Head of caudate nucleus (tissue), 42 donors: ENCODE measurements around the gene HGF.
A peak's percentile ranks its signal among the peaks of the same experiment; 100 is the strongest.
"Not testable (repeated sequence)": the region's sequence is repeated elsewhere in the genome, so short reads cannot be mapped to it uniquely, and the experiment has no call there.

ENCODE experiments used
- DNase-seq, 42 donors: peaks; one replicate each; pipeline versions ENCODE4 v3.0.0 to v3.0.0-alpha.2; 2020 to 2021; ENCODE audit warnings: mixed read lengths in 7 of 42
- intact Hi-C: fragments of 100-400 bp; cut with DNase I; formaldehyde crosslinking; loops from one replicate; pipeline ENCODE4 v1.15.0; 2022

HGF gene

GRCh38 chr7:81736091-81736490 is 33.8 kb downstream of the HGF start:
- intact Hi-C loops = no loop called here
- DNase-seq = no peak

GRCh38 chr7:81725812-81726127 is 44.1 kb downstream of the HGF start:
- no peak for DNase-seq
- intact Hi-C loops = no loop called here

DNA sequence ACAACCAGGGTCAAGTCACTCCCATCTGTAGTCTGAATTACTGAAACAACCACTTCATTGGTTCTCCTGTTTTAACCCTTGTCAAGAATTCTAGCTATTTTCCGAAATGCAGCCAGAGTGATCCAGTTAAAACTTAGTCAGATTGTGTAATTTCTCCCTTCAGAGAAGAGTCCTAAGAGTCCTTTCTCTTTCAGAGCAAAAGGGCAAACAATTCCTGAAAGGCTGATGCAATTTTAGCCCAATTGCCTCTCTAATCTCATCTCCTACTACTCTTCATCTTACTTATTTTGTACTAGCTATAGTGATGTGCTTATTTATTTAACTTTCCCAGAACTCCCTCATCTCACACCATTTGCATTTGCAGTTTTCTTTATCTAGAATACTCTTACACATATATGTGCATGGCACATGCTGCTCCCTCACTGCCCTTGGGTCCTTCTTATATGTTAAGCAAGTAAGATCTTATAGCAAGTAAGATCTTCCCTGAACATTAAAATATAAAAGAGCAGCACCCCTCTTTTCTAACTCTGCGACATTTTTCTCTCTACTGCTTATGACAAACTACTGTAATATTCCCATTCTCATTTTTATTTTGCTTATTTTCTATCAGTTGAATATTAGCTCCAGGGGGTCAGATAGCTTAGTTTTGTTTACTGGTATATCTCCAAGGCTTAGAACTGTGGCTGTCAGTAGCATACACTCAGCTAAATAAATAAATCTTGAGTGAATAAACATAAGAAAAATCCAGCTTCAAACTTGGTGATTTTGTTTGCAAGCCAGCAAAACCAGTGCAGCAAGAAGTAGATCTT is 44.6 kb downstream of the HGF start:
- intact Hi-C loops = no loop called here
- no peak for DNase-seq

DNA sequence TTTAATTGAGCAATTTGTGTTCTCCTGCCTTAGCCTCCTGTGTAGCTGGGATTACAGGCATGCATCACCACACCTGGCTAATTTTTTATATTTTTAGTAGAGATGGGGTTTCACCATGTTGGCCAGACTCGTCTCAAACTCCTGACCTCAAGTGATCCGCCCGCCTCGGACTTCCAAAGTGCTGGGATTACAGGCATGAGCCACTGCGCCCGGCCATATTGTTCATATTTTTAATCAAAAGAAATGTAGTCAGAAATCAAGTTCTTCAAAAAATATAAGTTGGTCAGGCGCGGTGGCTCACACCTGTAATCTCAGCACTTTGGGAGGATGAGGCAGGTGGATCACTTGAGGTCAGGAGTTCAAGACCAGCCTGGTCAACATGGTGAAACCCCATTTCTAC is 47.6 kb downstream of the HGF start:
- intact Hi-C loops = not testable (repeated sequence)

DNA sequence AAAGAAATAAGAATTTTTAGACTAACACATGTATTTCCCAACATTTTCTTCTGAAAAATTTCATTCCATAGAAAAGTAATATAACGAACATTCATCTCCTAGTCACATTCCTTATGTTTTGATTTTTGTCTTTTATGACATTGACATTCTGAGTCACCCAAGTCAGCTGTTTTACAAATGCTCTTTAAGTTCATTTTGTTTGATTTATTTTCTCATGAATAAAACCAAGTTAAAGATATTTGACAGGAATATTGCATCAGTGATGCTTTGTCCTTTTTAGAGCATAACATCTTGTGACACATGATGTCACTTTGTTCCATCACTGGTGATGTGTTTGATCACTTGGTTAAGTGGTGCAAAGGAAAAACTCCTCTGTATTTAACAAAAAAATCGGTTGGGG is 48.4 kb downstream of the HGF start:
- intact Hi-C loops = no loop called here
- peak in 1 of 42 donors; percentile 6 for DNase-seq

More for the DNA sequence above, 47.6 kb downstream of the HGF start:
- DNase-seq = not testable (repeated sequence)

DNA sequence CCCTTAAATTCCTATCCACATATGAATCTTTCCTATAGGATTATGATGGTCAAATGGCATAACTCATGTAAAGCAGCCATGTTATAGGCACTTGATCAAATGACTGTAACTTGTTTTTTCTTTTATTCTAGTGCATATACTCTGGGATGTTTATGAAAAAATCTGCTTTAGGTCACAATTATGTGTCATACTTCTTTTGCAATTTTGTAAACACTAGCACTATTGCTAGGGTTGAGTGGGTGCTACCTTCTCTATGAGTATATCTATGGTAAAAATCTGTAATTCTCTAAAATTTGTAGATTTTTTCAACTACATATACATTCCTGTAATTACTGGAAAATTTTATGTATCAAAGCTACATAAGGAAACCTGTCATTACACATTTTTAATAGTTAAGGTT is 50.0 kb downstream of the HGF start:
- no peak for DNase-seq
- intact Hi-C loops = no loop called here

DNA sequence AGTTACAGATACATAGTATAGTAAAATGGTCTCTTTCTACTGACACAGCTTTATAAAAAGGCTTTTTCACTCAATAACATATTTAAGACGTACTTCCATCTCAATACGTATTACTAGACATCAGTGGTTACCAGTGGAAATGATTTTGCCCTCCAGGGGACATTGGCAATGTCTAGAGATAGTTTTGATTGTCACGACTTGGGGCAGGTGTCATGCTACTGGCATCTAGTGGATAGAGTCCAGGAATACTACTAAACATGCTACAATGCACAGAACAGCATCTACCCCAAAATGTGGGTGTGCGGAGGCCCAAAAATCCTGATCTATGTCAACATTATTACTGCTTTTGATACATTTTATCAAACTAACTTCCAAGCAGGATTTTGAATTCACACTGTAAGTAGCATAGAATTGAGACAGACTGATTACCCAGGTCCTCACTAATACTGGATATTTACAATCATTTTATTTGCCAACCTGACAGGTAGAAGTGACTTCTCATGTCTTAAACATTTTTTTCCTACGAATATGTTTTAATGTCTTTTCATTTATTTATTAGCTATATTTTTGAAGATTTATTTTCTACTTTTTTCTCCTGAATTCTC is 53.8 kb downstream of the HGF start:
- DNase-seq = no peak
- intact Hi-C loops = no loop called here

DNA sequence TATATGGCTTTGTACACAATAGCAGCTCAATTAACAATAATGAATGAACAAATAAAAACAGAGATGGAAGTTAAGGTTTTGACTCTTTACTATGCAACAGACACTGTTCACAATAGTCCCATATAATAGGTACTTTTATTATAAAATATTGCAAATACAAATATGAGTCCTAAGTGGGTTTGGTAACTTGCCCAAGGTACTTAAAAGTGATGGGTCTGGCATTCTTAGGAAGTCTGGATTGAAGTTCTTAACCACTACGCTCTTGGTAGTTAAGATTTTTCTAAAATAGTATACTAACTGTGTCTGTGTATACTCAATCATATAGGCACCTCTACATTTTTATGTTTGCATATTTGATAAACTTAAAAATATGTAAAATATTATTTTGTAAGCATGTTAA is 55.5 kb downstream of the HGF start:
- intact Hi-C loops = no loop called here
- DNase-seq = no peak

DNA sequence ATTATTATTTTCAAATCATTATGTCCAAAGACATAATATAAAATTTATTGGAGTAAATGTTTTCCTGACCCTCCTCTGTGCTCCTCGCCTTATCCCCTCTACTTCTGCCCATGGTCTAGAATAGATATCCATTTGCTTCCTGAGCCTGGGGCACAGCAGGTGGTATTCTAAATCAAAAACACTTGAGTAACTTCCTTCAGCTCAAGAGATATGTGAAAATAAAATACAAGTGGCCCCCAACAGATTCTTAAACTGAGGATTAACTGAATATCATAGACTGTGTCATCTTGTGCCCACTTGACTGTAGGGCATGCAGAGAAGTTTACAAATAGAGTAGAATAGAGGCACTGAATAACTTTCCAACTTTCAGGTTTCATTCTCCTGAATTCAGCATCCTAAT is 59.1 kb downstream of the HGF start:
- no peak for DNase-seq
- intact Hi-C loops = no loop called here

GRCh38 chr7:81709836-81710235 is 60.0 kb downstream of the HGF start:
- intact Hi-C loops = no loop called here
- DNase-seq = no peak

DNA sequence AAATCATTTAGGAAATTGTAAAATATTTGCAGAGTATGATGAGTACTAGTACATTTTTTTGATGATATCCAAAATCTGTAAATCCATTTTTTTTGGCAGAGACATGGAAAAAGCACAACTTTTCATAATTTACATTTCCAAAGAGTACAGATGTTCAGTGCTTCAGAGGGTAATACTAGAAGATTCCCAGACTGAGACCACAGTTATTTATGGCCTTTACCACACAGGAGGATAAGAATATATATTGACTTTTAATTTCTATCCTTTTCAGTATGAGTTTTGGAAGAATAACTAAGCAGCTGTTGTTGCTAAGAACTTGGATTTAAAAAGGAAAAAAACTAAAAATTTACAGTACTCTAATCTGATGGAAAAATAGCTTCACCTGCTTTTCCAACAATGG is 61.9 kb downstream of the HGF start:
- intact Hi-C loops = no loop called here
- no peak for DNase-seq

DNA sequence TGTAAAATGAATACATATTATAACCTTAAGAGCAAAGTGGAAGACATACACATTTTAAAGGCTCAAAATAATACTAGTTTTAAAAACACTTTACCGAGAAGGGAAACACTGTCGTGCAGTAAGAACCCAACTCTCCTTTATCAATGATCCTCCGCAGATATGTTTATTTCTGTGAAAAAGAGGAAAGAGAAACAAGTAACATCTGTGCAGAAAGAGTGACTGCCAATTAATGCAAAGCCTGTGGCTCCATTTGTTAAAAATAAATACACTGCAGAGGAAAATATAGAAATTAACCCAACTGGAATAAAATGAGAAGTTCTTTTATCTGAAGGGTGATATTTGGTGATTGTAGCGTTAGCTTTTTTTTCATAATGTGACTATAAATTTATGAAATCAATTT is 62.7 kb downstream of the HGF start:
- DNase-seq = no peak
- intact Hi-C loops = no loop called here

DNA sequence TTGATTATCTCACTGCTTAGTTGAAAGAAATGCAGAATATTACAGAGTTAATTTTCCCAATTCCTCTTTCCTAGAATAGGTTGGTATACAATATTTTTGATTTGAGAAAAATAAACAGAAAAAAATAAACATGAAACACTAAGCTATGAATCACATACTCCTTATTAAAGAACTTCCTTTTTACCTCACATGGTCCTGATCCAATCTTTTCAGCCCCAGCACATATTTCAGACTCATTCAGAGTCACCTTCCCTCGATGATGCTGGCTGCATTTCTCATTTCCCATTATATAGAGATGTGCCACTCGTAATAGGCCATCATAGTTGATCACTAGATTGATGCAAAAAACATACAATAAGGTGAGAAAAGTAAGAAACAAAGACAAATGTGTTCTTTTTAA is 64.6 kb downstream of the HGF start:
- no peak for DNase-seq
- intact Hi-C loops = no loop called here

DNA sequence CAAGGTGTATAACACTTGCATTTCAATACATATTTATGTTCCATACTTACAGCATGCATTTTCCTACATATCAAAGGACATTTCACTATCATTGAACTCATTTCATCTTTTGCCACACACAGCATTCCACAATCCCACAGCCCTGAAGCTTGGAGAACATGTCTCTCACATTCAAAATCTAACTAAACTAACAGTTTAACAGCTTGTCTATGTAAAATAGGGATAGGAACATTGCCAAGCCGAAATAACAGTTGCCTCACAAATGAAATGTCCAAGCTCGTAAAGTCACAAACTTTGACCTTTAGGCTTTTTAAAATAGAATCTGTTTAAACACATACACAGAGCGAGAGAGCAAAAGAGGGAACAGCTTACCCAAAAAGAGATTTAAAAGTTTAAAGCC is 65.3 kb downstream of the HGF start:
- no peak for DNase-seq
- intact Hi-C loops = no loop called here

DNA sequence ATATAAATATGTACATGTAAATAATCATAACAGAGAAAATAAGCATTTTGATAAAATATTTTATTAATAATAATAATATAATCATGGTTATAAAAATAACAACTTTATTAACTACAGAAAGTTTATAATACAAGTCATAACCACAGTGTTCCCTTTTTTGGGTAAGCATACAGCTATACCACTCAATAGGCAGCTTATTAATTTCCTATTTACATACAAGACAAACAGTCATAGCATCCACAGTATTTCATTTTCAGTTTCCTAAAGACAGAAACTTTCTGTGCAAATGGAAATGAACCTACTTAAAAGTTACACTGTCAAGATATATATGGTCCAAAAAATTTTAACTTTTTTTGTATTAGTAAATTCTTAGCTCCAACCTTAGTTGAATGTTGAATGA is 70.9 kb downstream of the HGF start:
- DNase-seq = no peak
- intact Hi-C loops = no loop called here

- no peak for DNase-seq
- intact Hi-C loops = no loop called here
Observed at GRCh38 chr7:81694711-81695110, 75.1 kb downstream of the HGF start.

DNA sequence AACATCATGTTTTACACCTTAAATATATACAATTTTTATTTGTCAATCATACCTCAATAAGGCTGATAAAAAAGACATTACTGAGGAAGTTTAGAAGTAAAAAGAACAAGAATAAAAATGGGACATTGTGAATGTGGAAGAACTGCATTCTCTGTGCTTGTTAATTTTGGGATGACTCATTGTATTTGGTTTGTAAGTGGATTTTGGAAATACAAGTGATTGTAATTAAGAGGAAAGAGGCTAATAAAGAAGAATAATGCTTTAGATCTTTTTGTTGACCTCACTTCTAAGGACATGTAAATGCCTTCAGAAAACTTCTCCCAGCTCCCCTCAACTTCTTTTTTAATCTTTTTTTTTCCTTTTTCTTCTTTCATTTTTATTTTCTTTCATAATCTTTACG is 76.0 kb downstream of the HGF start:
- DNase-seq = no peak
- intact Hi-C loops = no loop called here

DNA sequence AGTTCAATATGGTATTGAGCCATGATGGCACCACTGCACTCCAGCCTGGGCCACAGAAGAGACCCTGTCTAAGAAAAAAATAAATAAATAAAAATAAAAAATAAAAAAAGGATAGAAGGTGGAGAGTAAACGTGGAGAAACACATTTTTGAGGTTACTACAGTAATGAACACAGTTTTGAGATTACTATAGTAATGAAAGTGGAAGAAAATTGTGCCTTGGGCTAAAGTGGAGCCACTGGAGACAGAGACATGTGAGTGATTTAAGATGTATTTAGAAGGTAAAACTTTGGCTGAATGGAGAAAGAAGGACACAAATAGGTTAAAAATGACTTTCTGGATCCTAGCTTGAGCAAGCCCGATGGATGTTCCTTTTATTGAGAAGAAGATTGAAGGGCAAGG is 76.8 kb downstream of the HGF start:
- intact Hi-C loops = no loop called here
- no peak for DNase-seq

- intact Hi-C loops = no loop called here
- DNase-seq = peak in 1 of 42 donors; percentile 8
Observed at GRCh38 chr7:81692146-81692905, 77.5 kb downstream of the HGF start.

DNA sequence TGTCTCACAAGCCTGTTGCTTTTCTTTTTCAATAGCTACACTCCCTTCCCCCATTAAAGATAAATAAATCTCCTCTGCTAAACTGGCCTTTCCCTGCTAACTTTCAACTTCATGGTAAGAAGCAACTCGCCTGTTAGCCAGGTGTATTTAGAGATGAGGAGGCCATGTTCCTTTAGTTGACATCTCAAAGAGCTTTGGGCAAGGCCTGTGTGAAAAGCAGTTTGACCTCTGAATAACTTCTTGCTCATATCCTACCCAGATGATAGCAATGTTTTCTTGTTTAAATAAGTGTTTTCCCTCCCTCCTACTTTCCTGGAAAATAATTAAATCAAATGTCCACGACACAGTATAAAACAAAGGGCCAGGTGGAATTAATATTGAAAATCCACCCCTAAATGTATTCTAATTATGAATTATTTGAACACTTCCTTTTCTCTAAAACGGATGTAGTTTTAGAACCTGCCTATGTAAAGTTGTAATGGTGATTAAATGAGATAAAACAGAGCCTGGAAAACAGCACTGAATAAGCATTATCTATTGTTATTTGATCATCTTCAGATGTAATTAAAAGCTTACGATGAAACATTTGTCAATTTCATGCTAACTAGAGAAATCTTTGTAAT is 78.5 kb downstream of the HGF start:
- intact Hi-C loops = no loop called here
- DNase-seq = no peak
